Keratinocyte (primary cell): ENCODE data around the gene ATP6V1E1. TPM values are rescaled to one million over a fixed set of nuclear protein-coding genes. Genes with fewer than 3 reads are reported as not detected.

ENCODE experiments used
- DNase-seq: peaks from one replicate; pipeline ENCODE4 v3.0.0-alpha.2; 2011; ENCODE audit warnings: low read depth, missing footprints, low spot score
- FAIRE-seq: peaks from 2 replicates; lab custom pipeline; 2011; peaks lifted over from hg19 to GRCh38; lab: Jason Lieb, UNC
- H2AFZ ChIP-seq: 2 replicates; pipeline ENCODE4 v1.6.0; 2012; ENCODE audit warnings: low read length, control low read depth, inconsistent platforms; ENCODE audit not compliant: control insufficient read depth
- H3K27ac ChIP-seq: 2 replicates; pipeline ENCODE4 v1.5.1; 2011; ENCODE audit warnings: low read length; ENCODE audit not compliant: control insufficient read depth, insufficient read depth
- H3K27me3 ChIP-seq: 3 replicates; pipeline ENCODE4 v1.6.0; 2011; ENCODE audit warnings: low read length; ENCODE audit not compliant: control insufficient read depth, insufficient read depth; ENCODE audit errors: extremely low read depth
- H3K36me3 ChIP-seq, 2 experiments: 2 replicates in 1 of 2; 3 replicates in 1 of 2; pipeline ENCODE4 v1.5.1; 2011; ENCODE audit warnings: low read length in 2 of 2, mild to moderate bottlenecking in 1 of 2; ENCODE audit not compliant: control insufficient read depth in 2 of 2, insufficient read depth in 2 of 2; ENCODE audit errors: extremely low read depth in 1 of 2
- H3K4me1 ChIP-seq: 3 replicates; pipeline ENCODE4 v1.5.1; 2011; ENCODE audit warnings: low read length; ENCODE audit not compliant: control insufficient read depth, insufficient read depth; ENCODE audit errors: extremely low read depth
- H3K4me2 ChIP-seq: 3 replicates; pipeline ENCODE4 v1.6.0; 2011; ENCODE audit warnings: low read depth, low read length; ENCODE audit not compliant: control insufficient read depth, insufficient read depth; ENCODE audit errors: extremely low read depth
- H3K4me3 ChIP-seq, 3 experiments: fragments of 200-600 bp in 1 of 3; sonication (generic) in 1 of 3; 2 replicates in 2 of 3; 3 replicates in 1 of 3; pipeline ENCODE4 v1.5.1; 2011 to 2016; ENCODE audit warnings: low read length in 3 of 3, mild to moderate bottlenecking in 3 of 3, control low read depth in 2 of 3, inconsistent platforms in 1 of 3, low read depth in 1 of 3, mixed read lengths in 1 of 3, mixed run types in 1 of 3, moderate library complexity in 1 of 3; ENCODE audit not compliant: control insufficient read depth in 2 of 3, insufficient read depth in 2 of 3; ENCODE audit errors: extremely low read depth in 1 of 3
- H3K79me2 ChIP-seq: 2 replicates; pipeline ENCODE4 v1.6.0; 2012; ENCODE audit warnings: low read length; ENCODE audit not compliant: control insufficient read depth, insufficient read depth
- H3K9ac ChIP-seq: 3 replicates; pipeline ENCODE4 v1.6.0; 2011; ENCODE audit warnings: low read length; ENCODE audit not compliant: control insufficient read depth, insufficient read depth; ENCODE audit errors: extremely low read depth
- H3K9me1 ChIP-seq: 3 replicates; pipeline ENCODE4 v1.6.0; 2011; ENCODE audit warnings: low read length; ENCODE audit not compliant: control insufficient read depth, insufficient read depth; ENCODE audit errors: extremely low read depth
- H3K9me3 ChIP-seq: 2 replicates; pipeline ENCODE4 v1.5.1; 2012; ENCODE audit warnings: low read depth, low read length; ENCODE audit not compliant: control insufficient read depth
- H4K20me1 ChIP-seq: 3 replicates; pipeline ENCODE4 v1.6.0; 2011; ENCODE audit warnings: low read length; ENCODE audit not compliant: control insufficient read depth, insufficient read depth; ENCODE audit errors: extremely low read depth
- CTCF ChIP-seq, 3 experiments: IDR thresholded peaks in 1 of 3; conservative IDR thresholded peaks in 1 of 3; optimal IDR thresholded peaks in 1 of 3; 2 replicates in 2 of 3; 3 replicates in 1 of 3; pipeline versions ENCODE3 to v1.5.1; 2011; ENCODE audit warnings: low read length in 3 of 3, mild to moderate bottlenecking in 3 of 3, moderate library complexity in 2 of 3, control low read depth in 1 of 3, inconsistent platforms in 1 of 3; ENCODE audit not compliant: insufficient read depth in 2 of 3; ENCODE audit errors: extremely low read depth in 1 of 3
- EZH2 ChIP-seq: IDR thresholded peaks from one replicate; pipeline ENCODE4 v1.6.1; 2012; ENCODE audit warnings: inconsistent platforms, mild to moderate bottlenecking, low read length, moderate library complexity
- dilution Hi-C: fragments of 300-500 bp; cut with MboI; formaldehyde crosslinking; loops from one replicate; pipeline ENCODE4 v1.7.0; 2020; ENCODE audit warnings: low sequenced_read_pairs; ENCODE audit not compliant: extremely low pct_ligation_motif_present
- polyA plus RNA-seq, 5 experiments: library from polyadenylated mRNA; depleted of rRNA in 3 of 5; stranded (reverse) in 3 of 5; stranded (forward) in 1 of 5; unstranded in 1 of 5; fragments of >200 nt; gene quantifications; 1 replicate in 1 of 5; 2 replicates in 3 of 5; 3 replicates in 1 of 5; pipeline versions ENCODE4 v1.2.1 to v1.2.3, GENCODE V29; 2011 to 2012; ENCODE audit warnings: missing spikeins in 2 of 5, low read depth in 1 of 5, low replicate concordance in 1 of 5

The ATP6V1E1 gene
- polyA plus RNA-seq, 1 donor (not counting 4 experiments of a cell fraction or from before 2014, with no cell fraction given): 227 TPM

GRCh38 chr22:17570851-17571631, 57.5 kb downstream of the ATP6V1E1 start:
- H3K9ac ChIP-seq: peak overlapping the region; percentile 52
- peak overlapping the region; percentile 49 for H3K27ac ChIP-seq
- H3K9me1 ChIP-seq: no peaks in the 10 kb centered on the region
- H3K79me2 ChIP-seq: no peaks in the 10 kb centered on the region
- no peaks in the 10 kb centered on the region for H3K9me3 ChIP-seq
- FAIRE-seq: peak; percentile 93
- peak overlapping the region in 1 of 3 experiments; percentile 47 for H3K4me3 ChIP-seq
- dilution Hi-C loops: no loop called here
- peaks cover 27% of the 10 kb centered on the region for H3K4me1 ChIP-seq
- DNase-seq: no peak
- TF ChIP-seq CTCF (optimal IDR thresholded peaks at IDR 0.05 in 1 of 3, IDR thresholded peaks at IDR 0.05 in 1 of 3, conservative IDR thresholded peaks at IDR 0.05 in 1 of 3; ENCODE audit: extremely low read depth in 1 of 3, insufficient read depth in 2 of 3, low read length in 3 of 3) (no peak), EZH2 (no peak)
- no peaks in the 10 kb centered on the region for H3K36me3 ChIP-seq
- no peaks in the 10 kb centered on the region for H3K27me3 ChIP-seq
- H2AFZ ChIP-seq: peak overlapping the region; percentile 84
- peak overlapping the region; percentile 68 for H3K4me2 ChIP-seq
- no peaks in the 10 kb centered on the region for H4K20me1 ChIP-seq

GRCh38 chr22:17569971-17570511, 58.5 kb downstream of the ATP6V1E1 start:
- no peak overlapping the region for H3K27ac ChIP-seq
- peaks cover 18% of the 10 kb centered on the region for H3K4me1 ChIP-seq
- no peaks in the 10 kb centered on the region for H3K9me1 ChIP-seq
- dilution Hi-C loops: no loop called here
- no peak overlapping the region for H3K4me2 ChIP-seq
- FAIRE-seq (no peak), DNase-seq (no peak)
- no peaks in the 10 kb centered on the region for H4K20me1 ChIP-seq
- H3K9ac ChIP-seq: no peak overlapping the region
- H3K27me3 ChIP-seq: no peaks in the 10 kb centered on the region
- H3K79me2 ChIP-seq: no peaks in the 10 kb centered on the region
- no peak overlapping the region for H3K4me3 ChIP-seq
- H3K9me3 ChIP-seq: no peaks in the 10 kb centered on the region
- TF ChIP-seq CTCF (optimal IDR thresholded peaks at IDR 0.05 in 1 of 3, IDR thresholded peaks at IDR 0.05 in 1 of 3, conservative IDR thresholded peaks at IDR 0.05 in 1 of 3; ENCODE audit: extremely low read depth in 1 of 3, insufficient read depth in 2 of 3, low read length in 3 of 3): no peak
- TF ChIP-seq EZH2: no peak
- peak overlapping the region; percentile 20 for H2AFZ ChIP-seq
- no peaks in the 10 kb centered on the region for H3K36me3 ChIP-seq
